GM18517 (cell line): ENCODE measurements around the gene DFFB.
"Not testable (repeated sequence)": the region's sequence is repeated elsewhere in the genome, so short reads cannot be mapped to it uniquely, and the experiment has no call there.

Source experiments
- ATAC-seq: cut with Tn5 transposase; IDR thresholded peaks from one replicate; pipeline ENCODE4 v1.9.1; 2021; ENCODE audit warnings: mild to moderate bottlenecking, moderate library complexity; ENCODE audit not compliant: unreplicated experiment

The DFFB gene

DNA sequence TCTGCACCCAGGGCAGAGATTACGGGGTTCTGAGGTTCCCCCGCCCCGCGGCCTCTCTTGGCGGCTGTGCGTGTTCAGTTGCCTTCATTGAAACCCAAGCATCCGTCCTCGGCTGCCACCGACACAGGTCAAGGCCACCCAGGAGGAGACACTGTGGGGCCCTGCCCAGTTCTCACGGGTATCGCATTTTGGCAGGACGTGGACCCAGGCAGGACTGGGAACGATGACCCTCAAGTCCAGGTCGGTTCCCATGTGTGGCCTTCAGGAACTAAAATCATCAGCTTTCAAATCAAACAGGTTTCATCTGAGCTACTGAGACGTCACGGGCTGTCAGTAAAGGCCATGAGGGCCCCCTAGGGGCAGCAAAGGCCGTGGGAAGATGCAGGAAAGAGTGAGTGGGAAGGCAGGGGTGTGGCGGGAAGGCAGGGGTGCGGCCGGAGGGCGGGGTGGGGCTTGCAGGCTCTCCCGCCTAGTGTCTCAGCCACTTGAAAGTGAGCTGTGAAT, 49.8 kb downstream of the DFFB start:
- ATAC-seq = no peak

DNA sequence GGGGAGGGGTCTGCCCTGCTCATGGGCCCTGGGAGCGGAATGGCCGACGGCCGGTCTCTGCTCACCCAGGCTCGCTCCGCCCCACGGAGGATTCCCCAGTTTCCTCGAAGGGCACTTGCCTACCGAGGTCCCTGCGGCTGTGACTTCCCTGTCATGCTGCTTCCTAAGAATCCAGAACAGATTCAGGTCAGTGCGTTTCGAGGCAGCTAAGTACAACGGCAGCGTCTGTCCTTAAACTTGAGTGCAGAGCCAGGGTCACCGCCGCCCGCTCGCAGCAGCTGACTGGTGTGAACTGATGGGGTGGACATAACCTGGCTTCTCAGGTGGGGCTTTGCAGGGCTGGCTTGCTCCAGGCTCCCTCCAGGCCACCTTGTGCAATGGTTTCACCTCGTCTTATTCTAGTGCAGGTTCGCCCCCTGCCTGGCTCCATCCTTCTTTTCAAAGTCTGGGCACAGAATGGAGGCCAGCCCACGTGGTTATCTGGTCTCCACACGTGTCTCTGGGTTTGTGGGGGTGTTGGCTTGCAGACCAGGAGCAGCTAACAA, 50.4 kb downstream of the DFFB start:
- no peak for ATAC-seq

DNA sequence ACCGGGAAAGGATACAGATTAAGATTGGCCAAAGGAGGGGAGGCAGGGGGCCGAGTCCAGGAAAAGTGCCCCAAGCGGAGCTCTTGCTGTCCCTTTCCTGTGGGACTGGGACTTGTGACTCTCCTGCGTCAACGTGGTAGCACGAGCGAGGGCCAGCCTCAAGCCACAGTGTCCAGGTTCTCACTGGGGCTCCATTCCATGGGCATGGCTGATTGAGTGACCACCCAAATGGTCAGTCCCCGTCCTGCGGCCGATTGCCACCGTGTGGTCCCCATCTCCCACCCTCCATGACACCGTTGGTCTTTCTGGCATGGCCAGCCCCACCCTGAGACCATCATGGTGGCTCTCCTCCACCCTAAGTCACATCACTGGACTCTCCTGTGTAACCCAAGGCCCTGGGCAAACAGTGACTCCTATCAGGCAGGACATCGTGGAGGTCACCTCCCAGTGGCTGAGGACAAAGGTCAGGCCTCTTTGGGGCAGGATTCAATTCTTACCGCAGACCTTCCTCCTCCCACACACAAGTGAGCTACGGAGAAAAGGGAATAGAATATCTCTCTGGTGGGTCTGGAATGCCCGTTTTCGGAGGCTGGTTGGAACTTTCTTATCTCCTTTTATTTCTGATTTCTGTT, 51.7 kb downstream of the DFFB start:
- no peak for ATAC-seq

DNA sequence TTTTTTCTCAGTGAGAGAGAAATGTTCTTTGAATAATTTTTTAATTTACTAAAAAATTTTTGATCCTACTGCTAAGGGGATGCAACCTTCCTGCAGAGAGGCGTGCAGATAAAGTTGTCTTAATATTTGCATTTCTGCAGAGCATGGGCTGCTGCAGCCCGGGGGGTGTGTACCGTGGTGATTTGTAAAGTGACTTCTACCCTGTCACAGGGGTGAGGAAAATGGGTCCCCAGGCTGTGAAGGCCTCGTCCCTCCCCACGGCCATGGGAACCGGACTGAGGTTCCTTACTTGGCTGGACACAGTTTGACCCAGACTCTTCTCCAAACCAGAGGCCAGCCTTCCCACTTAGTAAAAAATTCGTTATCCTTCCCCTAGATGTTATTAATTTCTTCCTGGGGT, 52.3 kb downstream of the DFFB start:
- ATAC-seq = no peak

DNA sequence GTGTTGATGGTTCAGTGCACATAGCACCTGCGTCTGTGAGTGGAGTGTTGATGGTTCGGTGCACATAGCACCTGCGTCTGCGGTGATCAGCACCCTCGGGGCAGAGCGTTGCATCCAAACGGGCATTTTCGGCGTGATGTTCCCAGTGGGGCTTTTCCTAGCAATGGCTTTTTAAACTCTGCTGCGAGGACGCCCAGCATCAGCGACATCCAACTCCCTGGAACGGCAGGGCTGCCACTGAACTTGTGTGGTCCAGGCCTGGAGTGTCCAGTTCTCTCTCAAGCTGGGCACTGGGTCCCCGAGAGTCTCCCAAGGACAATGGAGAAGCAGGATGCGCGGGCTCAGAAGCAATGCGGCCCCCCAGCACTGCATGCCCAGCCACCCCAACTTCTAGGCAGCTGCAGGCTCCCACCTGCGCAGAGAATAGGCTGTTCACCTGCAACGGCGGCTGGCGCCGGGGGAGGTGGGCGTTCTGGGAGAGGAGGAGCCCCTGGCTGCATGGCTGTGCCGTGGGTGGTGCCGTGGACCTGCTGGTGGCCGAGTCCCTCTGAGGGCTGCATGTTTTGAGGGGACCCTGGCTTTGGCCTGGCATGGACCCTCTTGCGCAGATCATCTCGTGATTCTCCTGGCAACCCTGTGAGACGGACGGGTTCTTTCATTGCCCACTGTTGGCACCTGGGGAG, 52.9 kb downstream of the DFFB start:
- ATAC-seq = no peak

DNA sequence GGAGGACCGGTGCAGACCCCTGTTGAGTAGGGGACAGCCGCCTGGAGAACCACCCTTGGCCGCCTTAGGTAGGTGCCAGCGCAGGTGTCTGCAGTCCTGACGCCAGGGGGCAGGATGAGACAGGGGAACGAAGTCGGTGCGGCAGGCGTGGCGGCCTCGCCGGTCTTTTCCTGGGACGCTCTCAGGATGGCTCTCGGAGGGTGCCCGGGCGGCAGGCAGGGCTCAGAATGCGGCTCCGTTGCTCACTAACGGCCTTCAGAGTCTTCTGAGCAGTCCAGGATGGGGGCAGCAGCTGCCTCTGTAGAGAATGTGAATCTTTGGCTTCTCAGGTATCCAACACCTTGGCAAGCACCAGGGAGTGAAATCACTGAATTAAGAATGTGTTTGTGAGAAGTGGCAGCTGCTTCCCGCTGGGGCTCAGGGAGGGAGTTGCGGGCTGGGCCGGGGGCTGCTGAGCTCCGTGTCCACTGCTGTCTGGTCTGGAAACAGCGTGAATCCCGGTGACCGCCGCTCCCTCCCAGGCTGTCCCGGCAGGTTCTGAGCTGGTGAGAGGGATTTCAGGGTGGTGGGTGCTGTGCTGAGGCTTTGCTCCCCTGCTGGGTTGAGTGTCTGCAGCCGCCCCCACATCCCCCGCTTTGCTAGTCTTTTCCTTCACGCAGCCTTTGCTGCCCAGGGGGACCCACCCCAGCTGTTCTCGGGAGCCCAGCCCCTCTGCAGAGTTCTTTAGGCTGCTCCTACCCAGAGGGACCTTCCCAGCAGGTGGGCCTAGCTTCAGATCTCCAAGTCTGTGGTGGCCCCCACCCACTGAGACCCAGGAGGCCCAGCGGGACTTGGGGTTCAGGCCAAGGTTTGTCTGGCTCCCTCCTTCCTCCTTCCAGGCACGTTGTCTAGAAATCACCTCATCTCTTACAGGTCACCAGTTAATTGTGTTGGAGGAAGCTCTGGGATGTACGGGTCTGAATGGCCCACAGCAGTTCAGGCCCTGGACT, 53.9 kb downstream of the DFFB start:
- ATAC-seq = no peak

DNA sequence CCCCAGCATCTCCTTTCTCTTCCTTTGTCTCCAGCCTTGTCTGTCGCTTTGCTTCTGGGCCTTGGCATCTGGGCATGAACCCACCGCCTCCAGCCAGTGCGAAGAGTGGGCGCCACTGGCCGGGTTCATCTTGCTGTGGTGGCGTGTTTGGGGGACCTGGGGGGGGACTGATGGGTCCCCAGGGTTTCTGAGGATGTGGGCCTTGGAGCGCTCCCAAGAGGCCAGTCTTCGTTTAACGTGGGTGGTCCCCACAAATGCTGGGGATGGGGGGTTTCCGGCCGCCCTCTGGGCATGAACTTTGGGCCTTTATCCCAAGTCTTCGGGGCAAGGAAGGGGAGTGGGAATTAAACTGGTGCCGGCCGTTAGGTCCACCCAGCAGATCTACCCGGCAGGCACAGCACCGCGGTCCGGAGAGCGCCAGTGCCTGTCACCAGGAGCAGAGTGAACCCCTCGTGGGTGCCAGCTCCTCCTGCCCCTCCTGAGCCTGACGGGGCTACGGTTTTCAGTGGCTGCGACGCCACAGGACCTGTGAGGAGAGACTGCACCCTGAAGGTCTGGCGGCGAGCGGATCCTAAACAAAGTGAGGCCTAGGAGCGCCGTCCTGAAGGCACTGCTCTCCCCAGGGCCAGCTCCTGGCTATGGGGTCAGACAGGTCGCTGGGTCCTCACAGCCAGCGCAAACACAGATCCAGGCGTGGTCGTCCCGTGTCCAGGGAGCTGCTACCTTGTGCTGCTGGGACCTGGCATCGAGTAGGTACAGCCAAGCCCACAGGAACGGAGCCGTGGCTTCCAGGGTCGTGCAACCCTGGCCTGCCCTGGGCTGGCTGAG, 54.9 kb downstream of the DFFB start:
- ATAC-seq = no peak

DNA sequence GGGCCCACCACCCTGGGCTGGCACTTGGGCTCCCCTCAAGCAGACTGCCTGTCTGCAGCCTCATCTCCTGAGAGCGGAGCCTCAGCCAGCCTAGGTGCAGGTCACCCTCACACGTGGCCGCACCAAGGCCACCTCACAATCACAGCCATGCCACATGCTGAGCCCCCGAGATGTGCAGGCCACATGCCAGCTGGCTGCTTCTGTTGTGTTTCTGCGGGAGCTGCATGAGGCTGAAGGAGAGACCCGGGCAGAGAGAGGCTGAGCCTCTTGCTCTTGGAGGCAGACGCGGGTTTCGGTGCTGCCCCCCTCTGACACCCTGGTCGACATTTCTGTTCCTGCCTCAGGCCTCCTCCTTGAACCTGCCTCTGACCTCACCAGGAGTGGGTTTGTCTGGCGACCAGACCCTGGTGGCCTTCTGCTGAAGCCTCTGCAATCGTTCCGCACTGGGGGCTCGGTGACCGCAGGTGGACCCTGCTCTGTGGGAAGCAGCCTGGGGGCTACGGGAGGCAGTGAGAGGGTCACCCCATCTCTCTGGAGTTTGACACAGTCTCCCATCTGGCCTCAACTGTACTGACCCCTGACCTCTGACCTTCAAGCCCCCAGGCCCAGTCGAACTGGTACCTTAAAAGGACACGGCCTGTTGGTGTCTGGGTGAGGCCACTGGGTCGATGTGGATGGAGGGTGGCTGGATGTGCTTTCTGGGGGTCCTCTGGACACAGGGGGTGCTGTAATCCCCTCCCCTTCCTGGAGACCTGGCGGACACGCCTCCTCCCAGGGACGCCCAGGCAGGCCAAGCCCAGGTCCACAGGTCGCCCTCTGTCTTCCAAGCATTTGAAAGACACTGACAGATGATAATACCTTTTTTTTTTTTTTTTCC, 55.8 kb downstream of the DFFB start:
- ATAC-seq = no peak

DNA sequence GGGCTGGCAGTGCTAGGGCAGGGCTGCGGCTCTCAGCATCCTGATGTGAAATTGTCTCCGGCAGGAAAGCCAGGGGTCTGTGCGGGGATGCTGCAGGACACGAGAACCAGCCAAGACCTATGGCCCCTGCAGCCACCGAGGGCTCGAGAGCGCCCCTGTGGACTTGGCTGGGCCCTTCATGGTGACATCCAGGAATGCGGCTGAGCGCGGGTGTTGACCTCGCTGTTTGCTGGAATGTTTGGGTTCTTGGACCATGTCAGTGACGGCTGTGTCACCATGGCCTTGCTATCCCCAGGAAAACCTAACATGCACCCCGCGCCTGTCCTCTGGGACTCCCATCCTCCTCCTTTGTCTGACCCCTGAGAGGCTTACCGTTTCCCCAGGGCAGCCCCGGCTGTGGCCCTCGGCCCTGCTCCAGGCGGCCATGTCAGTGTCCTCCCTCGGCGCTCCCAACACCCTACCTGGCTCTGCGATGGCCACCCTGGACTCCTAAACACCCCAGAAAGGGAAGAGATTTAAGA, 57.1 kb downstream of the DFFB start:
- no peak for ATAC-seq

DNA sequence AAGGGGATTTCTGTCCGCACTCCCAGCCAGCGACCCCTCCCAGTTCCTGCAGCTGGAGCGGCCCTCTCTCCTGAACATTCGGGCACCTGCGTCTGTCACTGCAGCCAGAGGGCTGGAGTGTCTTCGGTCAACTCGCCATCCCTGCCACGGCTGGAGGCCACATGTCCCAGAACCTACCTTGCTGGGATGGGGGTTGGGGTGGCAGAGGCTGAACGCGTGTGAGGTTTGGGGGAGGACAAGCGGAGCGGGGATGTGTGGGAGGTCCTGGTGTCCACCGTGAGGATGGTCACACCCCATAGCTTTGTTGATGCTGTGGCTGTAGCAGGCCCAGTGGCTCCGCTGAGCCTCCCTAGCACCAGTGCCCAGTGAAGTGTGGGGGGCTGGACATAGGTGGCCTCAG, 57.6 kb downstream of the DFFB start:
- ATAC-seq = no peak

DNA sequence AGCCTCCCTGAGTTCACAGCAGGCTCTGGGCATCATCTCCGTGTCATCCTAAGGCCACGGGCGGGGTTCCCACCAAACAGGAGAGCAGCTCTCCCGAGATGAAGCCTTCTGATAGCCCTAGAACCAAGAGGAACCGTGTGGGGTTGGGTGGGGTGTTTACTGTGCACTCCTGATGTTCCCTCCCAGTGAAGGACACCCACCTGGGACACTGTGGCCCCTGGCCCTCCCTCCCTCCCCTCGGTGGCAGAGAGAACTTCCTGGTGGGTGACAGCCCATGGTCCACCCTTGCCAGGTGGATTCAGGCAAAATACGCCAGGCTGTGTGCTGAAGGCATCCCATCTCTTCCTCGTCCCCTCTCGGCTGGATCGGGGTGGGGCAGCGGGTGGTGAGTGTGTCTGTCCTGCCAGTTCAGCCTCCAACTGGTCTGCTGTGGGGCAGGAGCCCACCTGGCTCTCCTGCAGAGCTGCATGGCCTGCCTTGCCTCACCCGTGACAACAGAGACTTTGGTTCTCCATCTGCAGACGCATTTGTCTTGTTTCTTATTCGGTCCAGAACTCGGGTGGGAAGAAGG, 58.4 kb downstream of the DFFB start:
- no peak for ATAC-seq

DNA sequence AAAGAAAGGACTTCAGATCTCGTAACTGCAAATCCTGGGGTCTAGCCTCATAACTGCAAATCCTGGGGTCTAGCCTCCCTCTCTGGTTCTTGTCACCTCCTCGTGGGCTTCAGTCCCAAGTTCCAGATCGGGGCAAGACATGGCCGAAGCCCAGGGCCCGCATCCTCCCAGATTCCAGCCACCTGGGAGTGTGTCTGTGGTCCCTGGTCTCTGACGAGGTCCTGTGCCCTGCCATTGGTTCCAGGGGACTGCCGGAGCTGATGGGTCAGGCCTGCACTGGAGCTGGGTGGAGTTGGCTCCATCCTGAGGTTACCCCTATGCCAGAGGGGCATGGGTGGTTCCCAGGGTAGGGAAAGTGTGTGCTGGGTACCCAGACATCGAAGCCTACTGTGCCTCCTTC, 60.5 kb downstream of the DFFB start:
- no peak for ATAC-seq

DNA sequence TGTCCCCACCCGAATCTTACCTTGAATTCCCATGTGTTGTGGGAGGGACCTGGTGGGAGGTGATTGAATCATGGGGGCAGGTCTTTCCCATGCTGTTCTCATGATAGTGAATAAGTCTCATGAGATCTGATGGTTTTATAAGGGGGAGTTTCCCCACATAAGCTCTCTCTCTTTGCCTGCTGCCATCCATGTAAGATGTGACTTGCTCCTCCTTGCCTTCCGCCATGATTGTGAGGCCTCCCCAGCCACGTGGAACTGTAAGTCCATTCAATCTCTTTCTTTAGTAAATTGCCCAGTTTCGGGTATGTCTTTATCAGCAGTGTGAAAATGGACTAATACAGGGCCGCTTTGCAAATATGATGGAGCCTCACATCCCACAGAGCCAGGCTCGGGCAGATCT, 61.1 kb downstream of the DFFB start:
- ATAC-seq = not testable (repeated sequence)

DNA sequence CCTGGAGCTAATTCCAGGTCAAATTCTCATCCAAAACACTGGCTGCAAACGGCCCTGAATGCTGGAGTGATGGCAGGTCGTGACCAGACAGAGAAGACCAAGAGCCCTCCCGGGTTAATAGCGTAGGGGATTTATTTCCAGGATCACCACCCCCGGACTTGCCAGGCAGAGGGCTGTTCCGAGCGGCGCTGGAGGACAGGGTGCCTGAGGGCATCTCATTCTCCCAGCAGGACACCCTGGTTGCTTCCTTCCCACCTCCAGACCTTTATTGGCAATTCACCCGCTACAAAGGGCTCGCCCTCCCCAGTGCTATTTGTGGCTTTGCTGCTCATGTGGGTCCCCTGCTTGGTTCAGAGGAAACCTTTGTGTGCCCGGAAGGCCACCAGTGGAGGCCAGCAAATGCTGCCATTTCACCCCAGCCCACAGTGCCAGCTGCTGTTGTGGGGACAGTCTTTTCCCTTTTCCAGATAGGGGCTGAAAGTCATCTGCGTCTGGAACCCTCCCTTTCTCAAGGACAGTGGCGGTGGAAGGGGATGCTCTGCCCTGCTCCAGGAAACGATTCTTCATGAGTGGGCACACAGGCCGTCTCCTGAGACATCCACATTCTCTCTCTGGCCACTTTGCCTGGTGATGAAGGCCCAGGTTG, 61.8 kb downstream of the DFFB start:
- no peak for ATAC-seq

DNA sequence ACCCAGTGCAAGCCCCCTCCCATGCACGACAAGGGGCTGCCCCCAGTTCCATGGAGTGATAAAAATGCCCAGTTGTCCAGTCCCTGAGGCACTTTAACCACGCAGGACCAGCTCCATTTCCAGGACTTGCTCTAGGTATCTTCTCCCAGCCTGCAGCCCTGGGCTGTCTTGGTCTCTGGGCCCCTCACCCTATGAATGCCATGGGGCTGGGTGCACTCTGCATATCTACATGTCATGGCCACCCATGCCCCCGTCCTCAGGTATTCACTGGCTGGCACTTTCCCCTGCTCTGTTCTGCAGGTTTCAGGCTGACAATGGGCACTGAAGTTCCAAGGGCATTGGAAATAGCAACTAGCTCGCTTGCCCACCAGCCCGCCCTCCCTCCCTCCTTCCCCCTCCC, 62.4 kb downstream of the DFFB start:
- no peak for ATAC-seq

DNA sequence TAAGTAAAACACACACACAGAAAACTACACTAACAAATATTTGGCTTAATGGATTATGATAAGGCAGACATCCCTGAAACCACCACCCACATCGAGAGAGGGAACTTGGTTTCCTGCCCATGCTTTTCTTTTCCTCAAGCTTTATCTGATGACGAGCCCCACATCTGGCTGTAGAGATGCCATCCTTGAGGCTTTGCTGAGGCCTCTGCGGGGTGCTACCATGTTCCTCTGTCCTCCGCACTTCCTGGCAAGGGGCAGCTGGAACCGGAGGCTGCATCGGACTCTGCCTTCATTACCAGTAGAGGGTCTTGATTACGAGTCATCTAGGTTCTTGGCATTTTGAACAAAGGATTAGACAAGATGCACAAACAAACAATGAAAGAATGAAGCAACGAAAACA, 64.5 kb downstream of the DFFB start:
- ATAC-seq = no peak

DNA sequence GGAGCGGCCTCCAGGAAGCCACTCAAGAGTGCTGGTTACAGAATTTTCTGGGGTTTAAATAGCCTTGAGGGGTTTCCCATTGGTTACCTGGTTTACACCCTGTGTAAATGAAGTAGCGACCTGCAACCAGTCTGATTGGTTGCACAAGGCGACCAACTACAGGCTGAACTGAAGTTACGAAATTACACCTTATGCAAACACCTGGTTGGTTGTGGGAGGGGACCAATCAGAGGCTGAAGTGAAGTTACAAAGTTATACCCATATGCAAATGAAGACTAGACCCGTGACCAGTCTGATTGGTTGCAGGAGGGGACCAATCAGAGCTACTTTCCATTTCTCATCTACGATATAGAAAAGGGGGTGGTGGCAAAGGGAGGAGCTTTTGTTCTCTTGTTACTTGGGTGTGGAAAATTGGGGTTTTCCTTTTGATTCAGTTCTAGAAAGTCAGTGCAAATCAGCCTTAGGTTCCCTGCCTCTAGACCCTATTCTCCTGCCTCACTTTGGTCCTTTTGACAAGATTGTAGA, 65.0 kb downstream of the DFFB start:
- no peak for ATAC-seq

DNA sequence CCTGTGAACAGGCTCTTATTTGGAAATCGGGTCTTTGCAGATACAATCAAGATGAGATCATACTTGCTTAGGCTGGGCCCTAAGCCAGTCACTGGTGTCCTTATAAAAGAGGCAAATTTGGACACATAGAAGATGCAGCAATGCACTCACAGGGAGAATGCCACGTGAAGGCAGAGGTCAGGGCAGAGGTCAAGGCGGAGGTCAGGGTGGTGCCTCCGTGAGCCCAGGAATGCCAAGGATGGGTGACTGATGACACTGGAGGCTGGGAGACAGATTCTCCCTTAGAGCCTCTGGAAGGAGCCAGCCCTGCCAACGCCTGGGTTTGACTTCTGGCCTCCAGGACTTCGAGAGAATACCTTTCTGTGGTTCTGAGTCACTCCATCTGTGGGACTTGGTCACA, 65.6 kb downstream of the DFFB start:
- no peak for ATAC-seq
